HEK293 (cell line): ENCODE measurements around the gene NEGR1.

Experiments
- CTCF ChIA-PET: fragments of 350-600 bp; formaldehyde crosslinking; extraction: SDS; loops from one replicate; lab custom pipeline; 2021; ENCODE audit warnings: antibody characterized with exemption; lab: Yijun Ruan, JAX
- POLR2A ChIA-PET: fragments of 300-600 bp; formaldehyde crosslinking; extraction: SDS; loops from one replicate; lab custom pipeline; 2020; ENCODE audit warnings: antibody characterized with exemption, inconsistent platforms; lab: Yijun Ruan, JAX
- H3K27ac ChIP-seq: fragments of 200-500 bp; sonication (Bioruptor generic); 2 replicates; pipeline ENCODE4 v1.5.1; 2014; ENCODE audit warnings: low read depth, low read length, control low read depth, inconsistent platforms; ENCODE audit errors: extremely low read depth
- H3K36me3 ChIP-seq, 2 experiments: fragments of 200-500 bp in 1 of 2; sonication (Bioruptor generic) in 1 of 2; 1 replicate in 1 of 2; 2 replicates in 1 of 2; pipeline ENCODE4 v1.5.1; 2014 to 2017; ENCODE audit warnings: inconsistent platforms in 2 of 2, low read length in 2 of 2; ENCODE audit not compliant: control insufficient read depth in 2 of 2, insufficient read depth in 1 of 2
- H3K4me1 ChIP-seq: fragments of 200-500 bp; sonication (Bioruptor generic); 2 replicates; pipeline ENCODE4 v1.5.1; 2014; ENCODE audit warnings: mild to moderate bottlenecking, low read length, inconsistent platforms; ENCODE audit not compliant: control insufficient read depth, insufficient read depth
- H3K4me3 ChIP-seq: 2 replicates; pipeline ENCODE4 v1.5.1; 2011; ENCODE audit warnings: low read depth, mild to moderate bottlenecking, control low read depth, low read length, moderate library complexity
- H3K9me3 ChIP-seq: fragments of 200-500 bp; sonication (Bioruptor generic); 2 replicates; pipeline ENCODE4 v1.5.1; 2014; ENCODE audit warnings: low read depth, low read length, inconsistent platforms; ENCODE audit not compliant: control insufficient read depth, insufficient read depth
- BCL11B ChIP-seq: fragments of 450-650 bp; formaldehyde crosslinking; IDR thresholded peaks from 2 replicates; pipeline ENCODE4 v1.5.1; 2016; ENCODE audit warnings: low read depth, missing biosample characterization, missing genetic modification characterization
- EGR2 ChIP-seq: fragments of 450-650 bp; formaldehyde crosslinking; IDR thresholded peaks from 2 replicates; pipeline ENCODE4 v1.5.1; 2016; ENCODE audit warnings: low read depth, missing biosample characterization, missing genetic modification characterization
- KLF8 ChIP-seq: fragments of 450-650 bp; formaldehyde crosslinking; IDR thresholded peaks from 2 replicates; pipeline ENCODE4 v1.5.1; 2016; ENCODE audit warnings: missing biosample characterization, missing genetic modification characterization
- MEIS1 ChIP-seq: sonication (generic); formaldehyde crosslinking; IDR thresholded peaks from 2 replicates; pipeline ENCODE4 v1.8.1; 2022; ENCODE audit warnings: missing genetic modification reagents, mild to moderate bottlenecking, borderline replicate concordance
- PRDM1 ChIP-seq: fragments of 450-650 bp; formaldehyde crosslinking; IDR thresholded peaks from 2 replicates; pipeline ENCODE4; 2016; ENCODE audit warnings: missing biosample characterization, missing genetic modification characterization
- PRDM6 ChIP-seq: fragments of 450-650 bp; formaldehyde crosslinking; IDR thresholded peaks from 2 replicates; pipeline ENCODE4 v1.5.1; 2017; ENCODE audit warnings: missing biosample characterization, missing genetic modification characterization
- RBAK ChIP-seq: fragments of 450-650 bp; formaldehyde crosslinking; IDR thresholded peaks from 2 replicates; pipeline ENCODE4 v1.5.1; 2016; ENCODE audit warnings: missing biosample characterization, missing genetic modification characterization
- ZBTB7A ChIP-seq: fragments of 450-650 bp; formaldehyde crosslinking; IDR thresholded peaks from 2 replicates; pipeline ENCODE4 v1.5.1; 2016; ENCODE audit warnings: low read depth, missing biosample characterization, missing genetic modification characterization
- ZFHX2 ChIP-seq: fragments of 450-650 bp; formaldehyde crosslinking; conservative IDR thresholded peaks from 2 replicates; pipeline ENCODE4 v1.5.1; 2016; ENCODE audit warnings: missing biosample characterization, missing genetic modification characterization
- ZNF140 ChIP-seq: fragments of 450-650 bp; formaldehyde crosslinking; IDR thresholded peaks from 2 replicates; pipeline ENCODE4 v1.5.1; 2016; ENCODE audit warnings: missing biosample characterization, missing genetic modification characterization
- ZNF19 ChIP-seq: fragments of 450-650 bp; formaldehyde crosslinking; IDR thresholded peaks from 2 replicates; pipeline ENCODE4; 2016; ENCODE audit warnings: missing biosample characterization, missing genetic modification characterization, low read depth
- ZNF223 ChIP-seq: fragments of 450-650 bp; formaldehyde crosslinking; IDR thresholded peaks from 2 replicates; pipeline ENCODE4 v1.5.1; 2016; ENCODE audit warnings: missing biosample characterization, missing genetic modification characterization
- ZNF600 ChIP-seq: fragments of 450-650 bp; formaldehyde crosslinking; IDR thresholded peaks from 2 replicates; pipeline ENCODE4 v1.5.1; 2016; ENCODE audit warnings: missing biosample characterization, missing genetic modification characterization
- ZNF701 ChIP-seq: fragments of 450-650 bp; formaldehyde crosslinking; IDR thresholded peaks from 2 replicates; pipeline ENCODE4 v1.5.1; 2016; ENCODE audit warnings: missing biosample characterization, missing genetic modification characterization
- ZSCAN5A ChIP-seq: fragments of 450-650 bp; formaldehyde crosslinking; IDR thresholded peaks from 2 replicates; pipeline ENCODE4 v1.5.1; 2016; ENCODE audit warnings: missing biosample characterization, missing genetic modification characterization
- TF ChIP-seq, protein P1 (sequence below): fragments of 450-650 bp; formaldehyde crosslinking; IDR thresholded peaks from 2 replicates; pipeline ENCODE4 v1.5.1; 2016; ENCODE audit warnings: missing biosample characterization, missing genetic modification characterization
- TF ChIP-seq, protein P2 (sequence below): fragments of 450-650 bp; formaldehyde crosslinking; IDR thresholded peaks from 2 replicates; pipeline ENCODE4 v1.5.1; 2016; ENCODE audit warnings: missing biosample characterization, missing genetic modification characterization
- TF ChIP-seq, protein P3 (sequence below): fragments of 450-650 bp; formaldehyde crosslinking; IDR thresholded peaks from 2 replicates; pipeline ENCODE4 v1.5.1; 2016; ENCODE audit warnings: missing biosample characterization, missing genetic modification characterization
- TF ChIP-seq, protein P4 (sequence below): fragments of 450-650 bp; IDR thresholded peaks from 2 replicates; pipeline ENCODE4 v1.5.1; 2018; ENCODE audit warnings: missing biosample characterization, mild to moderate bottlenecking, missing genetic modification characterization

Gene NEGR1

GRCh38 chr1:71869326-71869725 is 413.0 kb downstream of the NEGR1 start:
- TF ChIP-seq, protein P1, sequence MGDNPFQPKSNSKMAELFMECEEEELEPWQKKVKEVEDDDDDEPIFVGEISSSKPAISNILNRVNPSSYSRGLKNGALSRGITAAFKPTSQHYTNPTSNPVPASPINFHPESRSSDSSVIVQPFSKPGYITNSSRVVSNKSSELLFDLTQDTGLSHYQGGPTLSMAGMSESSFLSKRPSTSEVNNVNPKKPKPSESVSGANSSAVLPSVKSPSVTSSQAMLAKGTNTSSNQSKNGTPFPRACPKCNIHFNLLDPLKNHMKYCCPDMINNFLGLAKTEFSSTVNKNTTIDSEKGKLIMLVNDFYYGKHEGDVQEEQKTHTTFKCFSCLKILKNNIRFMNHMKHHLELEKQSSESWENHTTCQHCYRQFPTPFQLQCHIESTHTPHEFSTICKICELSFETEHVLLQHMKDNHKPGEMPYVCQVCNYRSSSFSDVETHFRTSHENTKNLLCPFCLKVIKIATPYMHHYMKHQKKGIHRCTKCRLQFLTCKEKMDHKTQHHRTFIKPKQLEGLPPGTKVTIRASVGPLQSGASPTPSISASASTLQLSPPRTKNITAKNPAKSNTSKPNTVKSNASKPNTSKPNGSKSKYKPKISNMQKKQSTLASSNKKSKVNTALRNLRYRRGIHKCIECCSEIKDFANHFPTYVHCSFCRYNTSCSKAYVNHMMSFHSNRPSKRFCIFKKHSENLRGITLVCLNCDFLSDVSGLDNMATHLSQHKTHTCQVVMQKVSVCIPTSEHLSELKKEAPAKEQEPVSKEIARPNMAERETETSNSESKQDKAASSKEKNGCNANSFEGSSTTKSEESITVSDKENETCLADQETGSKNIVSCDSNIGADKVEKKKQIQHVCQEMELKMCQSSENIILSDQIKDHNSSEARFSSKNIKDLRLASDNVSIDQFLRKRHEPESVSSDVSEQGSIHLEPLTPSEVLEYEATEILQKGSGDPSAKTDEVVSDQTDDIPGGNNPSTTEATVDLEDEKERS (tag by site-specific recombination) = no peak
- TF ChIP-seq RBAK (tag by site-specific recombination) (no peak), MEIS1 (CRISPR knock-in tag) (no peak), BCL11B (no peak), ZSCAN5A (tag by site-specific recombination) (no peak), ZNF701 (tag by site-specific recombination) (no peak), EGR2 (tag by site-specific recombination) (no peak), ZNF140 (no peak)
- TF ChIP-seq, protein P2, sequence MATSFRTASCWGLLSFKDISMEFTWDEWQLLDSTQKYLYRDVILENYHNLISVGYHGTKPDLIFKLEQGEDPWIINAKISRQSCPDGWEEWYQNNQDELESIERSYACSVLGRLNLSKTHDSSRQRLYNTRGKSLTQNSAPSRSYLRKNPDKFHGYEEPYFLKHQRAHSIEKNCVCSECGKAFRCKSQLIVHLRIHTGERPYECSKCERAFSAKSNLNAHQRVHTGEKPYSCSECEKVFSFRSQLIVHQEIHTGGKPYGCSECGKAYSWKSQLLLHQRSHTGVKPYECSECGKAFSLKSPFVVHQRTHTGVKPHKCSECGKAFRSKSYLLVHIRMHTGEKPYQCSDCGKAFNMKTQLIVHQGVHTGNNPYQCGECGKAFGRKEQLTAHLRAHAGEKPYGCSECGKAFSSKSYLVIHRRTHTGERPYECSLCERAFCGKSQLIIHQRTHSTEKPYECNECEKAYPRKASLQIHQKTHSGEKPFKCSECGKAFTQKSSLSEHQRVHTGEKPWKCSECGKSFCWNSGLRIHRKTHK (tag by site-specific recombination) = no peak
- TF ChIP-seq, protein P3, sequence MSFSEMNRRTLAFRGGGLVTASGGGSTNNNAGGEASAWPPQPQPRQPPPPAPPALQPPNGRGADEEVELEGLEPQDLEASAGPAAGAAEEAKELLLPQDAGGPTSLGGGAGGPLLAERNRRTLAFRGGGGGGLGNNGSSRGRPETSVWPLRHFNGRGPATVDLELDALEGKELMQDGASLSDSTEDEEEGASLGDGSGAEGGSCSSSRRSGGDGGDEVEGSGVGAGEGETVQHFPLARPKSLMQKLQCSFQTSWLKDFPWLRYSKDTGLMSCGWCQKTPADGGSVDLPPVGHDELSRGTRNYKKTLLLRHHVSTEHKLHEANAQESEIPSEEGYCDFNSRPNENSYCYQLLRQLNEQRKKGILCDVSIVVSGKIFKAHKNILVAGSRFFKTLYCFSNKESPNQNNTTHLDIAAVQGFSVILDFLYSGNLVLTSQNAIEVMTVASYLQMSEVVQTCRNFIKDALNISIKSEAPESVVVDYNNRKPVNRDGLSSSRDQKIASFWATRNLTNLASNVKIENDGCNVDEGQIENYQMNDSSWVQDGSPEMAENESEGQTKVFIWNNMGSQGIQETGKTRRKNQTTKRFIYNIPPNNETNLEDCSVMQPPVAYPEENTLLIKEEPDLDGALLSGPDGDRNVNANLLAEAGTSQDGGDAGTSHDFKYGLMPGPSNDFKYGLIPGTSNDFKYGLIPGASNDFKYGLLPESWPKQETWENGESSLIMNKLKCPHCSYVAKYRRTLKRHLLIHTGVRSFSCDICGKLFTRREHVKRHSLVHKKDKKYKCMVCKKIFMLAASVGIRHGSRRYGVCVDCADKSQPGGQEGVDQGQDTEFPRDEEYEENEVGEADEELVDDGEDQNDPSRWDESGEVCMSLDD (tag by site-specific recombination) = no peak
- ChIA-PET POLR2A (no interaction called here), CTCF (interaction anchor here (0.6 kb wide), 1 partner anchor 1246 kb away, joined by 4 read pairs; no protein-coding TSS in a partner anchor)
- Histone ChIP-seq H3K36me3 (no peaks in the 10 kb centered on the region), H3K9me3 (no peaks in the 10 kb centered on the region), H3K4me1 (no peaks in the 10 kb centered on the region), H3K27ac (no peak overlapping the region), H3K4me3 (no peak overlapping the region)

DNA sequence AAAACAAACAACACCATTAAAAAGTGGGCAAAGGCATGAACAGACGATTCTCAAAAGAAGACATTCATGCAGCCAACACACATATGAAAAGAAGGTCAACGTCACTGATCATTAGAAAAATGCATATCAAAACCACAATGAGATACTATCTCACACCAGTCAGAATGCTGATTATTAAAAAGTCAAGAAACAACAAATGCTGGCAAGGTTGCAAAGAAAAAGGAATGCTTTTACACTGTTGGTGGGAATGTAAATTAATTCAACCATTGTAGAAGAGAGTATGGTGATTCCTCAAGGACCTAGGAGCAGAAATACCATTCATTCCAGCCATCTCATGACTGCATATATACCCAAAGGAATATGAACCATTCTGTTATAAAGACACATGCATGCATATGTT is 419.6 kb downstream of the NEGR1 start:
- Histone ChIP-seq H3K4me3 (no peak overlapping the region), H3K27ac (no peak overlapping the region), H3K36me3 (no peaks in the 10 kb centered on the region), H3K9me3 (no peaks in the 10 kb centered on the region), H3K4me1 (no peaks in the 10 kb centered on the region)
- ChIA-PET POLR2A (no interaction called here), CTCF (no interaction called here)
- TF ChIP-seq ZNF600 = no peak
- TF ChIP-seq PRDM6 = no peak
- no peak for TF ChIP-seq ZFHX2 (tag by site-specific recombination)
- no peak for TF ChIP-seq ZNF19
- no peak for TF ChIP-seq ZBTB7A (tag by site-specific recombination)
- no peak for TF ChIP-seq PRDM1 (tag by site-specific recombination)
- no peak for TF ChIP-seq KLF8 (tag by site-specific recombination)
- TF ChIP-seq ZNF223 (tag by site-specific recombination) = no peak
- TF ChIP-seq, protein P4, sequence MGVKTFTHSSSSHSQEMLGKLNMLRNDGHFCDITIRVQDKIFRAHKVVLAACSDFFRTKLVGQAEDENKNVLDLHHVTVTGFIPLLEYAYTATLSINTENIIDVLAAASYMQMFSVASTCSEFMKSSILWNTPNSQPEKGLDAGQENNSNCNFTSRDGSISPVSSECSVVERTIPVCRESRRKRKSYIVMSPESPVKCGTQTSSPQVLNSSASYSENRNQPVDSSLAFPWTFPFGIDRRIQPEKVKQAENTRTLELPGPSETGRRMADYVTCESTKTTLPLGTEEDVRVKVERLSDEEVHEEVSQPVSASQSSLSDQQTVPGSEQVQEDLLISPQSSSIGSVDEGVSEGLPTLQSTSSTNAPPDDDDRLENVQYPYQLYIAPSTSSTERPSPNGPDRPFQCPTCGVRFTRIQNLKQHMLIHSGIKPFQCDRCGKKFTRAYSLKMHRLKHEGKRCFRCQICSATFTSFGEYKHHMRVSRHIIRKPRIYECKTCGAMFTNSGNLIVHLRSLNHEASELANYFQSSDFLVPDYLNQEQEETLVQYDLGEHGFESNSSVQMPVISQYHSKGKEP (tag by site-specific recombination) = no peak
